Activated T-cell treated with anti-CD3 and anti-CD28 coated beads, Interleukin-2, amount 50 U/mL, for 72 hours (primary cell): ENCODE measurements around the gene BHLHE23. TPM values are rescaled to one million over a fixed set of nuclear protein-coding genes. Genes with fewer than 3 reads are reported as not detected.

Experiments used
- ATAC-seq, 2 donors: fragments of 150-1000 bp; cut with Tn5 transposase; replicated peaks in 1 of 2; 2 replicates each; pipeline ENCODE4 v1.10.0; 2021; ENCODE audit warnings: moderate library complexity in 2 of 2, mild to moderate bottlenecking in 1 of 2
- DNase-seq, 2 donors: peaks; one replicate each; pipeline ENCODE4 v3.0.0; 2021 to 2022; ENCODE audit warnings: mixed read lengths in 1 of 2
- H3K27ac Mint-ChIP-seq: one replicate; pipeline ENCODE4 v1.8.0; 2022; ENCODE audit warnings: mild to moderate bottlenecking, moderate library complexity, mixed read lengths
- H3K27me3 Mint-ChIP-seq: one replicate; pipeline ENCODE4 v1.8.0; 2022; ENCODE audit warnings: low read depth, mixed read lengths
- H3K36me3 Mint-ChIP-seq, 2 donors: one replicate each; pipeline ENCODE4 v1.8.0; 2022; ENCODE audit warnings: mixed read lengths in 2 of 2, mild to moderate bottlenecking in 1 of 2; ENCODE audit not compliant: insufficient read depth in 2 of 2
- H3K4me1 Mint-ChIP-seq: one replicate; pipeline ENCODE4 v1.8.0; 2022; ENCODE audit warnings: low read depth, mixed read lengths
- H3K4me3 Mint-ChIP-seq, 2 donors: one replicate each; pipeline ENCODE4 v1.8.0; 2022; ENCODE audit warnings: mild to moderate bottlenecking in 2 of 2, mixed read lengths in 2 of 2, moderate library complexity in 2 of 2
- H3K9me3 Mint-ChIP-seq, 2 donors: one replicate each; pipeline ENCODE4 v1.8.0; 2022; ENCODE audit warnings: mixed read lengths in 2 of 2
- total RNA-seq, 2 donors: library from RNA; stranded (reverse); gene quantifications; one replicate each; pipeline ENCODE4 v1.2.3, GENCODE V29; 2022

The BHLHE23 gene
- total RNA-seq, 2 donors from 2014 or later: not detected

DNA sequence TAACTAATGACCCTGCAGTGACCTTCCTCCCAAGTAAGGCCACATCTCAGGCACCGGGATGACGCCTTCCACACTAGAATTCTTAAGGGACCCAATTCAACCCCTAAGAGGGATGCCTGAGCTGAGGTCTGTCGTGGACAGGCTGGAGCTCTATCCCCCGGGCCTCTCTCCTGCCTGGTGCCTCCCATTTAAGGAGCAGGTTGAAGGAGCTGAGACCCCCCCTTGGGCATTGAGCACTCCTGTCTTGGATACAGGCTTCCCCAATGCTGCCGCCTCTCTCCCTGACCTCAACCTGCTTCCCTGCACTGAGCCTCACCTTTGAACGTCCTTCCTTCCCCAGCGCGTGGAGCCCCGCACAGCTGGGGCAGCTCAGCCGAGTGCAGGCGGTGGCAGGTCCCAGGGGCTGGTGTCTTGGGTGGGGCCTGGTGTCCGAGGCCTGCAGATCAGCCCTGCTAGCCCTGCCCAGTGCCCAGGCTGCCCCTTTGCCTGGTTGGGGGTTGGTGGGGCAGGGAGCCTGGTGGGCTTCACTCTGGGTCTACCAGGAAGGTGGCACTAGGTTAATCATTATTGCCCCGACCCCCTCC is 19.9 kb upstream of the BHLHE23 start:
- Mint-ChIP-seq H3K4me3 (no peak overlapping the region), H3K27me3 (peaks cover 8% of the 10 kb centered on the region), H3K36me3 (no peaks in the 10 kb centered on the region), H3K4me1 (no peaks in the 10 kb centered on the region), H3K9me3 (no peaks in the 10 kb centered on the region), H3K27ac (no peak overlapping the region)
- ATAC-seq: no peak
- DNase-seq: no peak

DNA sequence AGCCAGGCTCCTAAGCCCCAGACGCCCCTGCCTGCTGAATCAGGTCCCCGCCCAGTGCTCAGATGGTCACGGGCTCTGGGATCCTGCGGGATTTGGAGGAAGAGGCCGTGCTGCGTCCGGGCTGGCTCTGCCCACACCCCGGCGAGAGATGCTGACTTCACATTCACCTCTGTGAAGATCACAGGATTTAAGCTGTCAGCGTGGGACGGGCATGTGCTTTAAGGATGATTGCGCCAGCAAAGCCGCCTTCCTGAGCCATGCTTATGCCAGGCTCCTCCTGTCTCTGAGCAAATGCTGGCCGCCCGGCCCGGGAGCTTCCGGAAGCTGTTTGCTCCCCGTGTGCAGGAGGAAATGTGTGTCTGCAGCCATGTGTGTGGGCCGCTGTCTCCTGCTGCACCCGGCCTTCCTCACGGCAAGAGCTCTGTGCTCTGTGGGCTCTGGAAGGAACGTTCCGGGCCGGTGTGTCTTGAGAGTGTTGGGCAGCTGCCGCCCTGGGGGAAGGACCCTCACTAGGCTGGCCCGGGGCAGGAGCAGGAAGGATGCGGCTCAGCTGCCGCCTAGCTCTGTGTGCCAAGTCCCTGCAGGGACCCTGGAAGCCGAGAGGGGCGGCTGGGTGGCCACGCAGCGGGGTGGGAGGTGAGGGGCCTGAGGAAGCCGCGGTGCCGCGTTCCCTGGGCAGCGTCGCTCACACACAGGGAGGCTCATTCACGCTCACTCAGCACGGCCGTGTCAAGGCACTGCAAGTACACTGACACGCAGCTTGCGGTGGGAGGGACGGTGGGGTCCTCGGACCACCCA is 19.0 kb upstream of the BHLHE23 start:
- H3K4me1 Mint-ChIP-seq: no peaks in the 10 kb centered on the region
- no peak overlapping the region for H3K27ac Mint-ChIP-seq
- peaks cover 8% of the 10 kb centered on the region for H3K27me3 Mint-ChIP-seq
- H3K9me3 Mint-ChIP-seq: no peaks in the 10 kb centered on the region
- H3K4me3 Mint-ChIP-seq: peak overlapping the region in 1 of 2 donors; percentile 48
- DNase-seq: peak in 1 of 2 donors; percentile 16
- no peaks in the 10 kb centered on the region for H3K36me3 Mint-ChIP-seq
- peak; percentile 38 to 43 for ATAC-seq

GRCh38 chr20:63024573-63025392 is 18.0 kb upstream of the BHLHE23 start:
- ATAC-seq (no peak), DNase-seq (no peak)
- no peaks in the 10 kb centered on the region for H3K36me3 Mint-ChIP-seq
- no peaks in the 10 kb centered on the region for H3K4me1 Mint-ChIP-seq
- H3K27me3 Mint-ChIP-seq: peaks cover 8% of the 10 kb centered on the region
- H3K27ac Mint-ChIP-seq: no peak overlapping the region
- H3K4me3 Mint-ChIP-seq: no peak overlapping the region
- H3K9me3 Mint-ChIP-seq: no peaks in the 10 kb centered on the region

GRCh38 chr20:63023936-63024571 is 17.3 kb upstream of the BHLHE23 start:
- Mint-ChIP-seq H3K9me3 (no peaks in the 10 kb centered on the region), H3K4me3 (no peak overlapping the region), H3K4me1 (no peaks in the 10 kb centered on the region), H3K36me3 (no peaks in the 10 kb centered on the region), H3K27ac (no peak overlapping the region), H3K27me3 (peaks cover 8% of the 10 kb centered on the region)
- ATAC-seq: no peak
- no peak for DNase-seq

DNA sequence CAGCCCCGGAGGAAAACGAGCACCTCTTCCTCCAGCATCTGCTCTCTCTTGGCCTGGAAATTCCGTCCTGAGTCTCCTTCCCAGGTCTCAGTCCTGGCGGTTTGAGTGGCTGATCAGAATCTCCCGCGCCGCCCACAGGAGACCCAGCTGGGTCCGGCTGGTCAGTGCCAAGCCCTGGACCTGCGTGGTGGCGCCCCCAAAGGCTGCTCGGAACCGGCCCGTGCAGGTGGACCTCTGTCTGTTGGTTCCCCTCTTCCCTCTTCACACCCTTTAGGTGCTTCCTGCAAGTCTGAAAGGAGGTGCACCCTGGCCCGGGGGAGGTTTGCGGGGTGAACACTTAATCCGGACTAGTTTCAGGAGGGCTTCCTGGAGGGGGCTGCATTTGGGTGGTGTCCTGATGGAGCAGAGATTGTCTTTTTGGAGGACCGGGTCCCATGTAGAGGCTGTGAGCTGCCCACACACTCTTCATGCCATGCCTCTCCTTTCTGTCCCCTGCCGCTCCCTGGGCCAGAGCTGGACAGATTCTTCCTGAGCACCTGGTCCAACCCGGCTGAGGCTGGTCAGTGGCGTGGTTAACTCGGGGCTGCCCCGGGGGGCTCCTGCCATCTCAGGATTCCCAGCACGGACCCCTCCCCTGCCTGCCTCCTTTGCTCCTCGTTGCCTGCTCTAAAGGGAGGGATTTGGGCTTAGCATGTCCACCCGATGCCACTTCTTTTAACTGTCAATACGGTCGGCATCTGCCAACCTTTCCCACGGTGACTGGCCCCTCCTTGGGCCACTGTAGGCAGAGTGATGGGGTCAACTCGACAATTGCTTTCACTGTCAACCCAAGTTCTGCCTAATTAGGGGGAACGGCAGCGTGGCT is 16.5 kb upstream of the BHLHE23 start:
- Mint-ChIP-seq H3K9me3 (no peaks in the 10 kb centered on the region), H3K27ac (no peak overlapping the region), H3K4me3 (no peak overlapping the region), H3K27me3 (peaks cover 8% of the 10 kb centered on the region), H3K4me1 (no peaks in the 10 kb centered on the region), H3K36me3 (no peaks in the 10 kb centered on the region)
- ATAC-seq: no peak
- DNase-seq: no peak

- no peak for DNase-seq
- Mint-ChIP-seq H3K4me1 (no peaks in the 10 kb centered on the region), H3K36me3 (no peaks in the 10 kb centered on the region), H3K9me3 (no peaks in the 10 kb centered on the region), H3K4me3 (no peak overlapping the region), H3K27me3 (peaks cover 5% of the 10 kb centered on the region), H3K27ac (no peak overlapping the region)
- no peak for ATAC-seq
Observed at GRCh38 chr20:63022501-63022900, 15.7 kb upstream of the BHLHE23 start.

- Mint-ChIP-seq H3K36me3 (no peaks in the 10 kb centered on the region), H3K4me1 (no peaks in the 10 kb centered on the region), H3K27ac (no peak overlapping the region), H3K4me3 (no peak overlapping the region), H3K9me3 (no peaks in the 10 kb centered on the region), H3K27me3 (peaks cover 2% of the 10 kb centered on the region)
- DNase-seq (no peak), ATAC-seq (no peak)
Observed at GRCh38 chr20:63021356-63022321, 14.9 kb upstream of the BHLHE23 start.

DNA sequence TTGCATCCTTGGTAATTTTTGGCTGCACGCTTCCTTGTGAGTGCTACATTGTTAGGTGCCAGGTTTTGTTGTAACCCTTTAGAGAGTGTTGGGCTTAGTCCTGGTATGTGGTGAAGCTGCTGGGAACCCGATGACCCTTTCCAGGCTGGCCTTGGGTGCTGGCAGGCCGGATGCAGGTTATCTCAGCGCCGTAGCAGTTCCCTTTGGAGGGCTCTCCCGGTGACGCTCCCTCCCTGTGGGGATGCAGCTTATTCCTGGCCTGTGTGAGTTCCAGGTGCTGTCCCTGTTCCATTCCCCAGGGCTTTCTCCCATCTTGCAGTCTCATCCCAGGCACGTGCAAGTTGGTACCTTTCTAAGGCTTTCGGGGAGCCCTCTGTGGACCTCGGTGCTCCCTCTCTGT is 13.9 kb upstream of the BHLHE23 start:
- no peak for ATAC-seq
- Mint-ChIP-seq H3K27ac (no peak overlapping the region), H3K9me3 (no peaks in the 10 kb centered on the region), H3K4me3 (no peak overlapping the region), H3K27me3 (peaks cover 8% of the 10 kb centered on the region), H3K4me1 (no peaks in the 10 kb centered on the region), H3K36me3 (no peaks in the 10 kb centered on the region)
- no peak for DNase-seq

- ATAC-seq: no peak
- Mint-ChIP-seq H3K27ac (no peak overlapping the region), H3K27me3 (peaks cover 23% of the 10 kb centered on the region), H3K36me3 (peaks cover 8 to 9% of the 10 kb centered on the region in 2 donors), H3K4me1 (no peaks in the 10 kb centered on the region), H3K4me3 (no peak overlapping the region), H3K9me3 (peaks cover 2 to 6% of the 10 kb centered on the region in 2 donors)
- DNase-seq: no peak
Observed at GRCh38 chr20:63017826-63018411, 11.2 kb upstream of the BHLHE23 start.

DNA sequence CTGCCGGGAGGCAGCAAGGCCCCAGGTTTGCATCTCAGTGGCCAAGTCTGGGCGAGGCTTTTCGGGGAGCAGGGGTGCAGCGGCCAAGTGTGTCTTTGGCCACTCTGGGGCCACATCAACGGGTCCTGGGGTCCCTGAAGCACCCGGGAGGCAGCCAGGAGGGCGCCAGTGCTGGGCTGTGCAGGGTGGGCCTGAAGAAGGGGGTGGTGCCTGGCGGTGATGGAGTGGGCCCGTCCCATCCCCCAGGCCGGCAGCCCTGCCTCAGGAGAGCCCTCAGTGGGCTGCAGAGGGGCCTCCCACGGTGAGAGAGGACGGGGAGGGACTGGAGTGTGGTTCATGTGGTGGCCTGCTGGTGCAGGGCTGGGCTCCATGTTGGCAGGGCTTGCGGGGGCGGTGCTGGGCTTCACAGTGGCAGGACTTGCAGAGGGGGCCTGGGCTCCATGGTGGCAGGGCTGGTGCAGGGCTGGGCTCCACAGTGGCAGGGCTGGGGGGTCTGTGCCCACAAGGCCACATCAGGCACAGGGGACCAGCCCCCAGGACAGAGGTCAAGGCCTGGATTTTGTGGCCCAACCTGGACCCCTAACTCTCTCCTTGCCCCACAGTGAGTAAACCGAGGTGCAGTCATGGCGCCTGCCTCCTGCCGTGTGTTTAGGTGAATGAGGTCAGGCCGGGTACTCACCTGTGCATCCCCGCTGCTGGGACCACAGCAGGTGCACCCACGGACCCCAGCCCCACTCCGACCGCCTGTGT is 10.5 kb upstream of the BHLHE23 start:
- no peak for ATAC-seq
- H3K4me1 Mint-ChIP-seq: no peaks in the 10 kb centered on the region
- no peak overlapping the region for H3K27ac Mint-ChIP-seq
- H3K36me3 Mint-ChIP-seq: peaks cover 8 to 9% of the 10 kb centered on the region in 2 donors
- no peak for DNase-seq
- H3K9me3 Mint-ChIP-seq: peaks cover 2 to 7% of the 10 kb centered on the region in 2 donors
- H3K27me3 Mint-ChIP-seq: peaks cover 26% of the 10 kb centered on the region
- no peak overlapping the region for H3K4me3 Mint-ChIP-seq
